GM19099 (cell line): ENCODE measurements around the gene CAMK2B.

Experiments
- POLR2A ChIP-seq: IDR thresholded peaks from 3 replicates; pipeline ENCODE4 v1.6.1; 2011; ENCODE audit warnings: low read depth; ENCODE audit not compliant: insufficient read length; ENCODE audit errors: extremely low read depth

The CAMK2B gene

GRCh38 chr7:44288381-44288685 lies 37.1 kb downstream of the CAMK2B start:
- no peak for TF ChIP-seq POLR2A

GRCh38 chr7:44287488-44288380 lies 37.7 kb downstream of the CAMK2B start:
- no peak for TF ChIP-seq POLR2A

- no peak for TF ChIP-seq POLR2A
Observed at GRCh38 chr7:44286618-44287487, 38.5 kb downstream of the CAMK2B start.

GRCh38 chr7:44286182-44286617 lies 39.2 kb downstream of the CAMK2B start:
- TF ChIP-seq POLR2A = no peak

- no peak for TF ChIP-seq POLR2A
Observed at GRCh38 chr7:44285561-44285960, 39.8 kb downstream of the CAMK2B start.

DNA sequence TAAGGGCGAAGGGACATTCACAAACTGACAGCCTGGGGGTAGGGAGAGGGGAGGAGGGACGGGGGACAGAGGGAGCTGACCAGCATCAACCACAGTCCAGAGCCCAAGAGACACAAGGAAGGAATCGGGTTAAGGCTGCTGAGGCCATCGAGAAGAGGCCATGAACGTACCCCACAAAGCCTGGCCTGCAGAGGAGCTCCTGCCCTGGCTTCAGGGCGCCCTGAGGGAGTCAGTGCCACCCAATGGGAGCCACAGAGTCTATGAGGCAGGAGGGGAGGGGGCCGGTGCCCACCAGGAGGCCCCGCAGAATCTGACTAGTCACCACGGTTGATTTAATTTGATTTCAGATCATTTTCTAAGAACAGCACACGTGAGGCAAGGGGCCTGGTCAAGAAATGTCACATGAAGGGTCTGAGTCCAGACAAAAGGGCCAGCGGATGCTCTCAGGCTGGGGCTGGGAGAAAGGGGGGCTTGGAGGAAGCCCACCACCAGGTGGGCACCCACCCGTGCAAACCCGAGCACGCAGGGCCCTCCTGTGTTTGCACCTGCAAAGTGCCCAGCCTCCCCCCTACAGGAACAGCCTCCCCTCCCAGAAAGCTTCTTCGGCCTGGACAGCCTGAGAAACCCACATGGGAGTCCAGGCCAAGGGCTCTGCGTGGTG lies 40.4 kb downstream of the CAMK2B start:
- no peak for TF ChIP-seq POLR2A

DNA sequence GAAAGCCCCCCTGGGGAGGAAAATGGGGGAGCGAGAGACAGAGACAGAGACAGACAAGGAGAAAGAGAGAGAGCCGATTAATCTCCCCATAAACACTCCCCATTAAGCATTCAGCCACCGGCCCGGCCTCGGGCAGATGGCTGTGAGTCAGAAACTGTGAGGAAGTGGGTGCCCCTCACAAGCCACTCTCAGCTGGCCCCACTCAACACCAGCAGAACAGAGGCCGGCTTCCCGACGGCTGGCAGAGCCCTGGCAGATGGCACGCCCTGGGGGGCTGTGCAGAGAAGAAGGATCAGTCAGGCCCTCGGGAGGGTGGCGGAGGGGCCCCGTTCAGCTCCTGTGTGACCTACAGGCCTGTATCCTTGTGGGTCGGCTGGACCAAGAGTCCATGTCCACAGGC lies 41.2 kb downstream of the CAMK2B start:
- no peak for TF ChIP-seq POLR2A

- no peak for TF ChIP-seq POLR2A
Observed at GRCh38 chr7:44283381-44284211, 41.8 kb downstream of the CAMK2B start.

- no peak for TF ChIP-seq POLR2A
Observed at GRCh38 chr7:44282601-44283171, 42.7 kb downstream of the CAMK2B start.

GRCh38 chr7:44281811-44282600 lies 43.4 kb downstream of the CAMK2B start:
- no peak for TF ChIP-seq POLR2A

- TF ChIP-seq POLR2A = no peak
Observed at GRCh38 chr7:44280993-44281721, 44.2 kb downstream of the CAMK2B start.

GRCh38 chr7:44280636-44280992 lies 44.8 kb downstream of the CAMK2B start:
- no peak for TF ChIP-seq POLR2A
